Superior temporal gyrus (tissue), 1 donor: ENCODE measurements around the gene IL6R.

ENCODE experiments used
- DNase-seq: peaks from one replicate; pipeline ENCODE4 v3.0.0-alpha.2; 2016; ENCODE audit errors: extremely low spot score

IL6R gene

GRCh38 chr1:154425172-154425571 is 20.0 kb downstream of the IL6R start:
- DNase-seq = no peak

GRCh38 chr1:154427173-154428139 is 22.3 kb downstream of the IL6R start:
- no peak for DNase-seq

GRCh38 chr1:154429118-154429517 is 24.0 kb downstream of the IL6R start:
- DNase-seq = no peak

GRCh38 chr1:154429841-154430611 is 24.9 kb downstream of the IL6R start:
- DNase-seq = no peak

- DNase-seq = no peak
These were observed 25.8 kb downstream of the IL6R start for GRCh38 chr1:154430903-154431302.

- no peak for DNase-seq
These were observed 26.6 kb downstream of the IL6R start for GRCh38 chr1:154431586-154432373.

GRCh38 chr1:154433161-154433764 is 28.1 kb downstream of the IL6R start:
- DNase-seq = no peak

DNA sequence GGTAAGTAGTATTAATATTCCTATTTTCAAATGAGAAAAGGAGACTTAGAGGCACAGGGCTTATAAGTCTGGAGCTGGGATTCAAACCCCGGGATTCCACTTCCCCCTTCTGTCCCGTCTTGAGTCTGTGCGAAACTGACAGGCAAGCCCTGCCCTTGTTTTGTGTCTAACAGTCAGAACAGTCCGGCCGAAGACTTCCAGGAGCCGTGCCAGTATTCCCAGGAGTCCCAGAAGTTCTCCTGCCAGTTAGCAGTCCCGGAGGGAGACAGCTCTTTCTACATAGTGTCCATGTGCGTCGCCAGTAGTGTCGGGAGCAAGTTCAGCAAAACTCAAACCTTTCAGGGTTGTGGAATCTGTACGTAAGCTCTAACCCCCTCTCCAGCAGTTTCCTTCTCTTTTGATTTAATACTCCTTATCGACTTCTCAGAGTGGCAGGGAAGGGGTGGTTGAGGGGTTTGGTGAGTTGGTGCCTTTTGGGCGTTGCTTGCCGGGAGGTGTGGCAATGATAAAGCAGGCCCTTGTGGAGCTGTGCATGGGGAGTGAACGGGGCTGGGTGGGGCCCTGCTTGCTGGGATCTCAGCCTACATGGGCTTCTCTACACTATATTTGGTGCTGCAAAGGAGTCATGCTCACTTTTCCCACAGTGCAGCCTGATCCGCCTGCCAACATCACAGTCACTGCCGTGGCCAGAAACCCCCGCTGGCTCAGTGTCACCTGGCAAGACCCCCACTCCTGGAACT is 29.4 kb downstream of the IL6R start:
- no peak for DNase-seq

- no peak for DNase-seq
These were observed 30.6 kb downstream of the IL6R start for GRCh38 chr1:154435599-154436200.

GRCh38 chr1:154436433-154436832 is 31.3 kb downstream of the IL6R start:
- DNase-seq = no peak

- no peak for DNase-seq
These were observed 35.1 kb downstream of the IL6R start for GRCh38 chr1:154440036-154440804.

- DNase-seq = no peak
These were observed 36.2 kb downstream of the IL6R start for GRCh38 chr1:154441241-154441888.

DNA sequence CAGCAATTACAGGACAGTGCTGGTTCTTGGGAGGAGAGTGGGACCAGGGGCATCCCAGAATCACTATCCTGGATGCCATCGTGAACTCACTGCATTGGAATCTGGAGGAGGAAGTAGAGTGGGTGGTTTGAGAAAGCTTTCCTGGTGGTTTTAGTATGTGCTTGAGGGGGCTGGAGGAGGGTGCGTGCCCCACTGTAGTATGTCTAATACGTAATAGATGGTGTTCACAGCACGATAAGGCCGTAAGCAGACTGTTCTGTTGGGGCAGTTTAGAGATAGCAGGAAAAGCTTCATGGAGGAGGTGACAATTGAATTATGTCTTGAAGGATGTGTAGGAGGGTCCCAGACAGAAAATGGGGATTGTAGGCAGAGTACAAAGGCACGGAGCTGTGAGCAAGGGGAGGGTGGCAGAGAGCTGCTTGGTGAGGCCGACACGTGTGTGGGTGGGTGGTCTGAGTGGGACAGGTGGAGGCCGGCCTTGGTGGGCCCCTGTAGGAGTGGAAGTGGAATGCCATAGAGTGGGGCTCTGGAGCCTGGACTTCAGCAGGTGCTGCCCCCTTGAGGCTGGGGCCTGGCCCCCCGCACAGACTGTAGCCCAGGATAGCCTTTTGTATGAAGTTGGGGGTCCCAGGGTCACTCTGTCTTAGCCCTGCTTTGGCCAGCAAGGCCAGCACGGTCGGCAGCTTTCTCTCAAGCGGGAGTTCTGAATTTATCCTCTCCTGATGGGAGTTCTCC is 37.0 kb downstream of the IL6R start:
- no peak for DNase-seq

DNA sequence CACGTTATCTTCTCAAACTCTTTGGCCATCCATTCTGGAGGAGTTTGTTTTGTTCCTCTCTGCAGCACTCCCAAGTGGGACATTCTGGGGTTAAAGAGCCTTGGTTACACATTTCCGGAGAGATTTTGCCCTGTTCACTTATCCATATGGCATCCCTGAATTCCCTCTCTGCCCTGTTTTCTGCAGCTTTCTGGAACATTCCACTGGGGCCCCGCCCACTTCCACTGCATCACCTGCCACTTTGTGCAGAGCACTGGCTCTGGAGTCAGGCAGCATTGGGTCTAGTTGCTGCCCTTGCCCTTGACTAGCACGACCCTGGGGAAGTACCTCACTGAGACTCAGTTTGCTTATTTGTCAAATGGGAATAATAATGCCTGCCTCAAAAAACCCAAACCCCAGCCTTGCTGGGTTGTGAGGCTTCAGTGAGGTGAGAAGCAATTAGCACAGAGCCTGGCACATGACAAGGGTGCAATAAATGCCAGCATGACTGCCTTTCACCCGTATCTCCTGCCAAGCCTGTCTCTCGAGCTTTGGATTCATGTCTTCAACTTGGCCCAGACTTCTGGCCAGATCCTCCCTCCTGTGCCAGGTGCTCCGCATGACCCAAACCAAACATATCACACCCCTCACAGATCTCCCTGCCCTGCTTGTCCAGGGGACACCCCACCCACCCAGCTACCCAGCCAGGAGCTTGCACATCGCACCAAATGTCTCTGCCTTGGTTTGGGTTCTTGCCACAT is 38.3 kb downstream of the IL6R start:
- DNase-seq = no peak

DNA sequence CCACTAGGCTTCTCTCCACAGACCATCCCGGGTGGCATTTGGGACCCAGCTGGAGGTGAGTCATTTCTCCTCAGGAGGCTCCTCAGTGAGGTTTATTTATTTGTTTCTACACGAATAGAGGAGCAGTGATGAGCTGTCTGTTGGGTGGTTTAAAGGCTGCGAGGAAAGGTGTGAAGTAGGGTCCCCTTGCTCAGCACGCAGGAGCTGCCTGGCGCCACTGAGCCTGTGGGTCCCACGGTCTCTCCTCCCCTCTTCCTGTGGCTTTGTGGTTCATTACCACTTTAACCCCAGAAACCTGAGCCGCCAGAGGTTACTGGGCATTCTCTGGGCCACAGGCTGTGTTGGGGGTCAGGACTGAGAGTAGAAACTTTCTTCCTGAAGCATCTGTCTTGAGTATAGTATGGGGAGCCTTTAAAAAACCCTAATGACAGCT is 39.9 kb downstream of the IL6R start:
- DNase-seq = no peak

DNA sequence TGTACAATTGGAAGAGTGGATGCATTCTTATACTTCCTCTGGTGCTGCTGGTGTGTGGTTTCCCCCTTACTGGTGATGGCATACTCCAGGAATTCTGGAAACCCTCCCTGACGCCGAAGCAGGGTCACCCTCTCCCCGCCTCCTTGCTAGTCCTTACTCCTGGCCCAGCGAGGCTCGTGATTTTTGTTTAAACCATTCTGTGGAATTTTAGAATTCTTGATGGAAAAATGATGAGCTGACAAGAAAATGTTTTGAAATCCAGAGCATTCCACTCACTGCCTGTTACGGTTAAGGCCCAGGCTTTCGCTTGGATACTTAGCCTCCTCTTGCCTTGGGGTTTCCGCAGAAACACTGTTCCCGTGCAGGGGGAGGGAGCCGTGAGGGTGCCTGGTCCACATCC is 41.1 kb downstream of the IL6R start:
- DNase-seq = no peak

DNA sequence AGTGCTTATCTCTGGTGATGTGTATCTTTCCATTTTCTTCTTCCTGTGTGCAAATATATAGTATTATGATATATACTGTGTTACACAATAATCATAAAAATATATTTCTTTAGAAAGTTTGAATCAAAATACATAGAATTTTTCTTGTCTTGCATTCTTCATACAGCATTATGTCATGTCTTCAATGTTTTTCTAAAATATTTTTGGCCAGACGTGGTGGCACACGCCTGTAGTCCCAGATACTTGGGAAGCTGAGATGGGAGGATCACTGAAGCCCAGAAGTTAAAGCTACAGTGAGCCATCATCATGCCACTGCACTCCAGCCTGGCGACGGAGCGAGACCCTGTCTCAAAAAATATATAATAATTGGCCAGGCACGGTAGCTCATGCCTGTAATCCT is 41.6 kb downstream of the IL6R start:
- DNase-seq = no peak

DNA sequence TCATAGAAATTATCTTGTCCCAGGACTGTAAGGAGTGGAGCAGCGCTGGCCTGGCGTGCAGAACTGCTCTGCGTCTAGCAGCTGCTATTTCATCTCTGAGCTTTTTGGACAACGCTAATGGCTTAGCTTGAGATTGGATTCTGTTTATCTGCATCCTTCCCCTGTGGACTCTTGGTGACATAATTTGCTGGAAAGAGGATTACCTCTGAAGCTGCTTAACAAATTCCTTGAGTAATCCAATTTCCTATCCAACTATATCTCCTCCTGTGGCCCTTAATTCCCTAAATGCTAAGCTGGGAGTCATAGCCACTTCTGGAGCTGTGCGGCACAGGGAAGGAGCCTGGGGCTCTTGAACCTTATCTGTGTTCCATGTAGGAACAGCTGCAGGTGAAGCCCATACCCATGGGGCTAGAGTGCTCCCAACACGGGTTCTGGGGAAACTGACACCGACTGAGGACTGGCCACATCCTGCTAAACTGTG is 43.2 kb downstream of the IL6R start:
- no peak for DNase-seq
